Vagina (tissue), 2 donors: ENCODE data around the gene LRRC43.
"Not testable (repeated sequence)": the region's sequence is repeated elsewhere in the genome, so short reads cannot be mapped to it uniquely, and the experiment has no call there.

Experiments
- POLR2A ChIP-seq, 2 donors: fragments of 450-650 bp; IDR thresholded peaks; one replicate each; pipeline ENCODE4 v1.6.1; 2017; ENCODE audit warnings: antibody characterized with exemption in 2 of 2, mild to moderate bottlenecking in 2 of 2, moderate library complexity in 2 of 2
- TF ChIP-seq, protein P1 (sequence below), 3 experiments: fragments of 450-650 bp in 2 of 3; fragments of 200-600 bp in 1 of 3; sonication (generic) in 1 of 3; IDR thresholded peaks; one replicate each; pipeline ENCODE4 v1.5.1; 2017 to 2019; ENCODE audit warnings: antibody characterized with exemption in 3 of 3, mild to moderate bottlenecking in 2 of 3, moderate library complexity in 2 of 3

DNA sequence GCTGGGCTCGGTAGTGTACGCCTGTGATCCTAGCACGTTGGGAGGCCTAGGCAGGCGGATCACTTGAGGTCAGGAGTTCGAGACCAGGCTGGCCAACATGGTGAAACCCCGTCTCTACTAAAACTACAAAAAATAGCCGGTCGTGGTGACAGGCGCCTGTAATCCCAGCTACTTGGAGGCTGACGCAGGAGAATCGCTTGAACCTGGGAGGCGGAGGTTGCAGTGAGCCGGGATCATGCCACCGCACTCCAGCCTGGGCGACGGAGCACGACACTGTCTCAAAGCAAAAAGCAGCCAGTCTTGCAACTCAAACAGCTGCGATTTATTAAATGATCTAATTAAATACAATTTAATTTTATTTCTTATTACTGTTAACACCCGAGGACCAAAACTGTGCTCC is 19.9 kb downstream of the LRRC43 start:
- TF ChIP-seq POLR2A (IDR thresholded peaks at IDR 0.05) = not testable (repeated sequence)
- TF ChIP-seq, protein P1, sequence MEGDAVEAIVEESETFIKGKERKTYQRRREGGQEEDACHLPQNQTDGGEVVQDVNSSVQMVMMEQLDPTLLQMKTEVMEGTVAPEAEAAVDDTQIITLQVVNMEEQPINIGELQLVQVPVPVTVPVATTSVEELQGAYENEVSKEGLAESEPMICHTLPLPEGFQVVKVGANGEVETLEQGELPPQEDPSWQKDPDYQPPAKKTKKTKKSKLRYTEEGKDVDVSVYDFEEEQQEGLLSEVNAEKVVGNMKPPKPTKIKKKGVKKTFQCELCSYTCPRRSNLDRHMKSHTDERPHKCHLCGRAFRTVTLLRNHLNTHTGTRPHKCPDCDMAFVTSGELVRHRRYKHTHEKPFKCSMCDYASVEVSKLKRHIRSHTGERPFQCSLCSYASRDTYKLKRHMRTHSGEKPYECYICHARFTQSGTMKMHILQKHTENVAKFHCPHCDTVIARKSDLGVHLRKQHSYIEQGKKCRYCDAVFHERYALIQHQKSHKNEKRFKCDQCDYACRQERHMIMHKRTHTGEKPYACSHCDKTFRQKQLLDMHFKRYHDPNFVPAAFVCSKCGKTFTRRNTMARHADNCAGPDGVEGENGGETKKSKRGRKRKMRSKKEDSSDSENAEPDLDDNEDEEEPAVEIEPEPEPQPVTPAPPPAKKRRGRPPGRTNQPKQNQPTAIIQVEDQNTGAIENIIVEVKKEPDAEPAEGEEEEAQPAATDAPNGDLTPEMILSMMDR (IDR thresholded peaks at IDR 0.05) = not testable (repeated sequence)
